ENCODE data around the gene TNFSF9. TPM values are rescaled to one million over a fixed set of nuclear protein-coding genes. Genes with fewer than 3 reads are reported as not detected.

Gene TNFSF9
- total and polyA plus RNA-seq, 4 donors: 0.08 to 0.12 TPM; not detected in 2

DNA sequence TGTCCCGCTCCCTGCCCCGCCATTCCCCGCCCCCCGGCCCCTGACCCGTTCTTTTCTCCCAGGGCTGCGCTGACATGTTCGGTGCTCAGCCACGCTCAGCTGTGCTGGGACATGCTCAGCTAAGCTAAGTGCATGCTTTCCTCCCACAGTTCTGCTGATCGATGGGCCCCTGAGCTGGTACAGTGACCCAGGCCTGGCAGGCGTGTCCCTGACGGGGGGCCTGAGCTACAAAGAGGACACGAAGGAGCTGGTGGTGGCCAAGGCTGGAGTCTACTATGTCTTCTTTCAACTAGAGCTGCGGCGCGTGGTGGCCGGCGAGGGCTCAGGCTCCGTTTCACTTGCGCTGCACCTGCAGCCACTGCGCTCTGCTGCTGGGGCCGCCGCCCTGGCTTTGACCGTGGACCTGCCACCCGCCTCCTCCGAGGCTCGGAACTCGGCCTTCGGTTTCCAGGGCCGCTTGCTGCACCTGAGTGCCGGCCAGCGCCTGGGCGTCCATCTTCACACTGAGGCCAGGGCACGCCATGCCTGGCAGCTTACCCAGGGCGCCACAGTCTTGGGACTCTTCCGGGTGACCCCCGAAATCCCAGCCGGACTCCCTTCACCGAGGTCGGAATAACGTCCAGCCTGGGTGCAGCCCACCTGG, 3.7 kb downstream of the TNFSF9 start:
- H3K36me3 ChIP-seq (ENCODE audit: control insufficient read depth in 4 of 4, insufficient read depth in 3 of 4, low read depth in 1 of 4, low read length in 3 of 4): no peaks in the 10 kb centered on the region
- H3K27ac ChIP-seq (ENCODE audit: low read depth in 1 of 2, low read length in 2 of 2): no peak overlapping the region
- no peak for DNase-seq (ENCODE audit: low spot score)
- TF ChIP-seq MAX (IDR thresholded peaks at IDR 0.05): no peak
- no peak for TF ChIP-seq YY1 (IDR thresholded peaks at IDR 0.05)
- TF ChIP-seq CTCF (IDR thresholded peaks at IDR 0.05; ENCODE audit: low read depth, low read length, missing input control): no peak
- TF ChIP-seq REST (IDR thresholded peaks at IDR 0.05): no peak
- no peak for TF ChIP-seq HNF4A (conservative IDR thresholded peaks at IDR 0.05)
- TF ChIP-seq SP1 (IDR thresholded peaks at IDR 0.05): no peak
- TF ChIP-seq EGR1 (IDR thresholded peaks at IDR 0.05; ENCODE audit: low read depth in 2 of 2): no peak
- no peak for TF ChIP-seq RXRA (IDR thresholded peaks at IDR 0.05)
- WGBS: 57% methylated on average over 40 of the region's 40 CpGs
- peaks cover 0 to 3% (median 2%) of the 10 kb centered on the region in 4 donors for H3K27me3 ChIP-seq (ENCODE audit: control insufficient read depth in 4 of 4, insufficient read depth in 4 of 4, low read length in 3 of 4)
- H3K4me3 ChIP-seq (ENCODE audit: low read depth in 1 of 3, low read length in 3 of 3): no peak overlapping the region
- H3K4me1 ChIP-seq (ENCODE audit: control insufficient read depth in 4 of 4, insufficient read depth in 4 of 4, low read length in 3 of 4): peaks cover 5 to 8% (median 6%) of the 10 kb centered on the region in 4 donors
- no peak overlapping the region for H3K9ac ChIP-seq (ENCODE audit: low read depth in 1 of 2, low read length in 2 of 2)
- no peaks in the 10 kb centered on the region for H3K9me3 ChIP-seq (ENCODE audit: control insufficient read depth in 4 of 4, low read length in 3 of 4)

DNA sequence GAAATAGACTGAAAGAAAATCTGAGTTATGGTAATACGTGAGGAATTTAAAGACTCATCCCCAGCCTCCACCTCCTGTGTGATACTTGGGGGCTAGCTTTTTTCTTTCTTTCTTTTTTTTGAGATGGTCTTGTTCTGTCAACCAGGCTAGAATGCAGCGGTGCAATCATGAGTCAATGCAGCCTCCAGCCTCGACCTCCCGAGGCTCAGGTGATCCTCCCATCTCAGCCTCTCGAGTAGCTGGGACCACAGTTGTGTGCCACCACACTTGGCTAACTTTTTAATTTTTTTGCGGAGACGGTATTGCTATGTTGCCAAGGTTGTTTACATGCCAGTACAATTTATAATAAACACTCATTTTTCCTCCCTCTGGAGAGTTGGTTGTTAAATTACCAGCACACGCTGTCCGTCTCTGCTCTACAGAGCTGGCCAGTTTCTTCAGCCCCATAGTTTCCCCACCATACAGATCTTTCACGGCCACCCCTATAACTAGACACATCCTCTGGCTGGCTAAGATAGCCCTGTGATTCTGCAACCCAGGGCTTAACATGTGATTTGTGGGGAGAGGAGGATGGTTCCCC, 4.8 kb downstream of the TNFSF9 start:
- Histone ChIP-seq H3K4me3 (ENCODE audit: low read depth in 1 of 3, low read length in 3 of 3) (no peak overlapping the region), H3K27me3 (ENCODE audit: control insufficient read depth in 4 of 4, insufficient read depth in 4 of 4, low read length in 3 of 4) (peaks cover 0 to 3% (median 2%) of the 10 kb centered on the region in 4 donors), H3K27ac (ENCODE audit: low read depth in 1 of 2, low read length in 2 of 2) (no peak overlapping the region), H3K36me3 (ENCODE audit: control insufficient read depth in 4 of 4, insufficient read depth in 3 of 4, low read depth in 1 of 4, low read length in 3 of 4) (no peaks in the 10 kb centered on the region), H3K9ac (ENCODE audit: low read depth in 1 of 2, low read length in 2 of 2) (no peak overlapping the region), H3K9me3 (ENCODE audit: control insufficient read depth in 4 of 4, low read length in 3 of 4) (no peaks in the 10 kb centered on the region), H3K4me1 (ENCODE audit: control insufficient read depth in 4 of 4, insufficient read depth in 4 of 4, low read length in 3 of 4) (peaks cover 5 to 7% (median 5%) of the 10 kb centered on the region in 4 donors)
- TF ChIP-seq TAF1 (conservative IDR thresholded peaks at IDR 0.05) (no peak), HNF4A (conservative IDR thresholded peaks at IDR 0.05) (no peak), RAD21 (IDR thresholded peaks at IDR 0.05) (no peak), EGR1 (IDR thresholded peaks at IDR 0.05; ENCODE audit: low read depth in 2 of 2) (no peak), FOXA2 (IDR thresholded peaks at IDR 0.05) (no peak), SP1 (IDR thresholded peaks at IDR 0.05) (no peak)
- WGBS: 94% methylated on average over 10 of the region's 10 CpGs
- no peak for DNase-seq (ENCODE audit: low spot score)

All from liver (tissue), 9 donors.